Naive thymus-derived CD4-positive, alpha-beta T cell (primary cell): Measurements from ENCODE around the gene MAMLD1. TPM values are rescaled to one million over a fixed set of nuclear protein-coding genes. Genes with fewer than 3 reads are reported as not detected.

Experiments used
- ATAC-seq: fragments of 150-1000 bp; cut with Tn5 transposase; 2 replicates; pipeline ENCODE4 v1.10.0; 2021; ENCODE audit warnings: mild to moderate bottlenecking, moderate library complexity
- CTCF ChIA-PET: fragments of 350-600 bp; sonication (Branson Sonifier 250); formaldehyde crosslinking; loops from one replicate; lab custom pipeline; 2021; ENCODE audit warnings: antibody characterized with exemption; lab: Charles Lee
- POLR2A ChIA-PET: fragments of 350-600 bp; sonication (Branson Sonifier 250); formaldehyde crosslinking; loops from one replicate; lab custom pipeline; 2021; ENCODE audit warnings: antibody characterized with exemption, inconsistent platforms; lab: Charles Lee
- DNase-seq, 9 donors: peaks; one replicate each; pipeline versions ENCODE4 v3.0.0 to v3.0.0-alpha.2; 2020 to 2022; ENCODE audit warnings: mixed read lengths in 1 of 9
- H3K27ac ChIP-seq: one replicate; pipeline ENCODE4 v1.7.0; 2013; ENCODE audit warnings: mild to moderate bottlenecking, low read depth, low read length, moderate library complexity
- H3K27me3 ChIP-seq, 2 donors: one replicate each; pipeline ENCODE4 v1.7.0; 2013; ENCODE audit warnings: low read length in 2 of 2, mild to moderate bottlenecking in 2 of 2, moderate library complexity in 2 of 2; ENCODE audit not compliant: control insufficient read depth in 2 of 2, insufficient read depth in 2 of 2
- H3K36me3 ChIP-seq, 3 experiments: 1 replicate in 2 of 3; 2 replicates in 1 of 3; pipeline ENCODE4 v1.7.0; 2013; ENCODE audit warnings: low read length in 3 of 3, mild to moderate bottlenecking in 3 of 3, moderate library complexity in 1 of 3; ENCODE audit not compliant: insufficient read depth in 3 of 3, control insufficient read depth in 2 of 3
- H3K4me1 ChIP-seq, 2 donors: one replicate each; pipeline ENCODE4 v1.7.0; 2013; ENCODE audit warnings: low read length in 2 of 2, mild to moderate bottlenecking in 2 of 2, moderate library complexity in 1 of 2; ENCODE audit not compliant: control insufficient read depth in 2 of 2, insufficient read depth in 2 of 2
- H3K4me3 ChIP-seq: 2 replicates; pipeline ENCODE4 v1.7.0; 2013; ENCODE audit warnings: mild to moderate bottlenecking, low read length
- H3K9me3 ChIP-seq, 3 experiments: 1 replicate in 2 of 3; 2 replicates in 1 of 3; pipeline ENCODE4 v1.7.0; 2013; ENCODE audit warnings: low read length in 3 of 3; ENCODE audit not compliant: control insufficient read depth in 2 of 3
- H3K27ac Mint-ChIP-seq, 9 donors: one replicate each; pipeline ENCODE4 v1.8.0; 2020 to 2022; ENCODE audit warnings: mixed read lengths in 9 of 9, mild to moderate bottlenecking in 8 of 9, moderate library complexity in 5 of 9, inconsistent platforms in 2 of 9
- H3K27me3 Mint-ChIP-seq, 5 donors: one replicate each; pipeline ENCODE4 v1.8.0; 2021 to 2022; ENCODE audit warnings: mixed read lengths in 5 of 5, mild to moderate bottlenecking in 1 of 5
- H3K36me3 Mint-ChIP-seq, 5 donors: one replicate each; pipeline ENCODE4 v1.8.0; 2020 to 2022; ENCODE audit warnings: mixed read lengths in 5 of 5, mild to moderate bottlenecking in 3 of 5, inconsistent platforms in 1 of 5
- H3K4me1 Mint-ChIP-seq, 7 donors: one replicate each; pipeline ENCODE4 v1.8.0; 2020 to 2022; ENCODE audit warnings: mixed read lengths in 7 of 7, mild to moderate bottlenecking in 3 of 7, inconsistent platforms in 1 of 7
- H3K4me3 Mint-ChIP-seq, 10 donors: one replicate each; pipeline ENCODE4 v1.8.0; 2020 to 2022; ENCODE audit warnings: mild to moderate bottlenecking in 10 of 10, mixed read lengths in 10 of 10, moderate library complexity in 6 of 10, inconsistent platforms in 2 of 10
- H3K9me3 Mint-ChIP-seq, 11 donors: one replicate each; pipeline ENCODE4 v1.8.0; 2020 to 2022; ENCODE audit warnings: mixed read lengths in 11 of 11, mild to moderate bottlenecking in 4 of 11, inconsistent platforms in 1 of 11, moderate library complexity in 1 of 11
- intact Hi-C, 2 donors: fragments of 100-400 bp; cut with micrococcal nuclease; formaldehyde crosslinking; loops; one replicate each; pipeline ENCODE4 v1.15.1; 2023
- polyA plus RNA-seq, 2 donors: library from polyadenylated mRNA; unstranded; fragments of 300-500 nt; fragmentation: Illumina TruSeq; gene quantifications; one replicate each; pipeline ENCODE4 v1.2.3, GENCODE V29; 2021
- total RNA-seq, 6 experiments: library from RNA in 5 of 6; stranded (reverse) in 5 of 6; gene quantifications; 1 replicate in 5 of 6; 2 replicates in 1 of 6; pipeline ENCODE4 v1.2.3 and lab custom pipeline; 2021 to 2026

Gene MAMLD1
- total and polyA plus RNA-seq, 7 experiments from 2014 or later: 0.13 to 8.9 (median 0.36) TPM; not detected in 1

DNA sequence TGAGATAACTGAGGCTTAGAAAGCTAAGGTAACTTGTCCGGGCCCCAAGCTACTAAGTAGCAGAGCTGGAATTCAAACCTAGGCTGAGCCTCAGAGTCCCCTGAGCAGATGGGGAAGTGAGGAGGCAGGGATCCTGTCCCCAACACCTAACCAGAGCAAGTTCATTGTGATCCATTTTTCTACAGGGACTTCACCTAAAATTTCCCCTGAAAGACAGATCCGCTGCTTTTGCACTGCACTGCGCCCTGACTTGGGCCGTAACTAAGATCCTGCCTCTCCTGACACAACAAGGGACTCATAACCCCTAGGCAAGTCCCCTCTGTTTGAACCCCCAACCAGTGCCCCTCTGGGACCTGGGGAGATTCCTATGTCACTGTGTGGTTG, 179.7 kb downstream of the MAMLD1 start:
- H3K4me1 ChIP-seq: peaks cover 9 to 11% of the 10 kb centered on the region in 2 donors
- Mint-ChIP-seq H3K27ac (no peak overlapping the region), H3K36me3 (no peaks in the 10 kb centered on the region), H3K27me3 (no peaks in the 10 kb centered on the region), H3K9me3 (peaks cover 0 to 1% (median 0%) of the 10 kb centered on the region in 11 donors), H3K4me3 (no peak overlapping the region), H3K4me1 (peaks cover under 1 to 25% (median 15%) of the 10 kb centered on the region in 7 donors)
- H3K36me3 ChIP-seq: no peaks in the 10 kb centered on the region
- no peak overlapping the region for H3K27ac ChIP-seq
- DNase-seq: no peak
- CTCF ChIA-PET: interaction anchor here (1.1 kb wide), 1 partner anchor 43 kb away, joined by 3 read pairs; no protein-coding TSS in a partner anchor
- H3K27me3 ChIP-seq: no peaks in the 10 kb centered on the region
- intact Hi-C loops: no loop called here
- H3K4me3 ChIP-seq: no peak overlapping the region
- POLR2A ChIA-PET: interaction anchor here (0.7 kb wide), 1 partner anchor 93 kb away, joined by 3 read pairs; no protein-coding TSS in a partner anchor
- no peaks in the 10 kb centered on the region for H3K9me3 ChIP-seq
- no peak for ATAC-seq

DNA sequence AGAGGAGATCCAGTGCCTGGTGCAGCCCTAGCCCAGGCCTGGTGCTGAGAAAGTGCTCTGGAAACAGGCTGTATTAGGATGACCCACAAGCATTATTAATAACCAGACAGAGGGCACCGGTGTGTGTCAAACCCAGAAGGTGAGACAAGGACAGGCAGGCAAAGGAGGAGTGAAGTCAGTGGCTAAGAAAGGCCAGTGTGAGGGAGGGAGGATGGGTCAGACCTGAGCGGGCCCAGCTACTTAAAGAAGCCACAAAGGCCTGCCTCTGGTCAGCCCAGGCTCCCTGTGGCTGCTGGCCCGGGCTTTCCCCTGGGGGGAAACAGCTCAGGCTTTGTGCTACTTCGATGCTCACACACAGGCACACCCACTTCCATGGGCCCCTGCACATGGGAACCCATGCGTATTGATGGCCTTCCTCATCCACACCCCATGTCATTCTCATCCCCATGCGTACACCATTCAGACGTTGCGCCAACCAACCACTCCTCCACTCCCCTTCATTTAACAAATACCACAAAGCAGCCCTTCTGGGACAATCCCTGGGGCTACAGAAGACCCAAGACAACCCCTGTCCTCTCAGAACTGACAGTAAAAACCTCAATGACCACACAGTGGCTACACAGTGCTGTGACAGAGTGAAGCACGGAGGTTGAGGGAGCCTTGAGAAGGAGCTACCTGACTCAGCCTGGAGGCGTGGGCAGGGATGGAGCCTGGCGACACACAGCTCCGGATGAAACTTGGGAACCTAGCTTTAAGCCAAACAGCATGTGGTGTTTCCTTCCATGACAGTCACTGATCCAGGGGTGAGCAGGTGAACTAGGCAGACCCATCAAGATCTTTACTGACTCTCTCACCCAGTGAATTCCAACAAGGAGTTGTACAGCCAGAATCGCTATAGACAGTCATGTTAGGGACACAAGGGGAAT, 180.4 kb downstream of the MAMLD1 start:
- H3K27me3 ChIP-seq: no peaks in the 10 kb centered on the region
- H3K9me3 Mint-ChIP-seq: peaks cover 0 to 1% (median 0%) of the 10 kb centered on the region in 11 donors
- no peak overlapping the region for H3K4me3 ChIP-seq
- no peaks in the 10 kb centered on the region for H3K9me3 ChIP-seq
- intact Hi-C loops: loop anchor here in 1 of 2 donors (1.0 kb wide), 2 partner anchors 44 to 174 kb away; no protein-coding TSS in a partner anchor
- peak overlapping the region in 3 of 9 donors; percentile 19 to 56 (median 56) for H3K27ac Mint-ChIP-seq
- no peaks in the 10 kb centered on the region for H3K27me3 Mint-ChIP-seq
- ChIA-PET CTCF (interaction anchor here (0.8 to 2.0 kb wide), 5 partner anchors 27 to 907 kb away, joined by 3 to 5 read pairs (median 3); no protein-coding TSS in a partner anchor), POLR2A (interaction anchor here (1.1 to 5.3 kb wide), 2 partner anchors 25 to 31 kb away, joined by 3 to 52 read pairs; partner anchors contain the start of gene MTM1)
- H3K4me1 ChIP-seq: peaks cover 11 to 13% of the 10 kb centered on the region in 2 donors
- H3K4me1 Mint-ChIP-seq: peaks cover 3 to 30% (median 20%) of the 10 kb centered on the region in 7 donors
- H3K36me3 Mint-ChIP-seq: no peaks in the 10 kb centered on the region
- no peak overlapping the region for H3K4me3 Mint-ChIP-seq
- ATAC-seq (no peak), DNase-seq (no peak)
- H3K36me3 ChIP-seq: no peaks in the 10 kb centered on the region
- no peak overlapping the region for H3K27ac ChIP-seq

DNA sequence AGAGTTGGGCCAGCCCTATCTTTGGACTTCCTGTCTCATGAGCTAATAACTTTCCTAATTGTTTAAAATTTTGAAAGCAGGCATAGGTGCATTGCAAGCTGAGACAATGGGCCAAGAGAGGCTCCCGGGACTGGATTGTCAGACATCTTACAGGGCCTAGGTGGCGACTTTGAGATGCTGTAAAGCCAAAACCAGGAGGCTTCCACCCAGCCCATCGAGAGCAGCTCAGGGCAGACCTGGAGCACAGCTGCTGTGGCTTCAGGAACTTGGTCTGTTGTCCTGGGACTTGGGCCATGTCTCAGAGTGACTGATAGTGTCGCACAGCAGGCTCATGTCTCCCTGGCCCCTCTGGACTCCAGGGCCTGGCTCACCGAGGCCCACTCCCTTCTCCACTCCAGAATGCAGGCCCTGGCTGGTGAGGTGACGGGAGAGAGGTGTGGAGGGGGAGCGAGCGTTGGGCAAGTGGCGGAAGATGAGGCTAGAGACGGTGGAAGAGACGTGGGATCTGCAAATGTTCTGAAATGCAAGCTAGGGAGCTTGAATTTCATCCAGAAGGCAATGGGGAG, 181.2 kb downstream of the MAMLD1 start:
- H3K4me1 ChIP-seq: peaks cover 11 to 13% of the 10 kb centered on the region in 2 donors
- no peak overlapping the region for H3K27ac ChIP-seq
- DNase-seq: peak in 1 of 9 donors; percentile 4
- Mint-ChIP-seq H3K4me3 (no peak overlapping the region), H3K27me3 (no peaks in the 10 kb centered on the region), H3K4me1 (peaks cover 8 to 35% (median 24%) of the 10 kb centered on the region in 7 donors), H3K9me3 (peaks cover 0 to 1% (median 0%) of the 10 kb centered on the region in 11 donors), H3K36me3 (no peaks in the 10 kb centered on the region), H3K27ac (peak overlapping the region in 4 of 9 donors; percentile 22 to 70 (median 36))
- no peaks in the 10 kb centered on the region for H3K36me3 ChIP-seq
- ChIA-PET POLR2A (interaction anchor here (1.1 to 5.3 kb wide), 2 partner anchors 25 to 30 kb away, joined by 3 to 52 read pairs; partner anchors contain the start of gene MTM1), CTCF (interaction anchor here (0.6 to 2.0 kb wide), 8 partner anchors 26 to 908 kb away, joined by 3 to 5 read pairs (median 3); no protein-coding TSS in a partner anchor)
- H3K27me3 ChIP-seq: no peaks in the 10 kb centered on the region
- intact Hi-C loops: loop anchor here in 1 of 2 donors (1.0 kb wide), 2 partner anchors 43 to 173 kb away; no protein-coding TSS in a partner anchor
- no peak for ATAC-seq
- H3K4me3 ChIP-seq: no peak overlapping the region
- H3K9me3 ChIP-seq: no peaks in the 10 kb centered on the region

DNA sequence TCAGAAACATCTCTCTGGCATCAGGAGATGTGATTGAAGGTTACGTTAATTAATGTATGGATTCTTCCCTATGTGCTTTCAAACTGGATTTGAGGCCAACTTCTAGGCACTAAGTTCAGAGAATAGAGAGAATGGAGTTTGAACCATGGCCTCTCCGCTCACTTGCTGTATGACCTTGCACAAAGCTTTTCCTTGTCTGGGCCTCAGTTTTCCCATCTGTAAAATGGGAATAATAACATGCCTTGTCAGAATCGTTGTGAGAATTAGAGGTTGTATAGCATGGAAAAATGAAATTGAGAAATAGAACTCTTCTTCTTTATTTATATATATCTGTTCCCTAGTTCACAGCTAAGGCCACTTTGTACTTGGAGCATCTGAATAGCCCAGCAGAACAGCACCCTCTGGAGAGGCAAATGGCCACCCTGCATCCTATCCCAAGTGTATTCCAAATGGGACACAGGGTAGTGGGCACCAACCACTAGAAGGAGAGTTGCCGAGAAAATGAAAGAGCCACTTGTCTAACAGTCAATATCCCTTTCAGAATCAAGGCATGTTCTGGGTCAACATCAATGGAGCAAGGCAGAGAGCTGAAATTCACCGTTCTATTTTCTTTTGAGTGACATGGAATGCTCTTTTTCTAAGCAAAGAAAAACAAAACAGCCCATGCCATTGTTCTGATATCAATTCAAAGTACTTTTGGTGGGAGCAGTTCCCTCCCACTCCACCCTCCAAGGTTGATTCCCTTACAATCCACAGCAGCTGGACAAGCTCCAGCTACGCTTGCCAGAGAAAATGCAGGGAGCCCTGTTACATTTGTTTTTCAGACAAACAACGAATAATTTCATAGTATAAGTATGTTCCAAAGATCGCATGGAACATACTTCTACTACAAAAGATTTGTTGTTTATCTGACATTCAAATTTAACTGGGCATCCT, 182.0 kb downstream of the MAMLD1 start:
- intact Hi-C loops: loop anchor here (1.0 to 5.0 kb wide), 7 partner anchors 42 to 352 kb away; partner anchors contain the start of genes CD99L2 (in 1 of the 2) and MAMLD1 (in 1 of the 2)
- no peak overlapping the region for H3K4me3 ChIP-seq
- H3K27ac Mint-ChIP-seq: peak overlapping the region in 1 of 9 donors; percentile 38
- H3K36me3 ChIP-seq: no peaks in the 10 kb centered on the region
- H3K4me3 Mint-ChIP-seq: no peak overlapping the region
- no peak overlapping the region for H3K27ac ChIP-seq
- no peaks in the 10 kb centered on the region for H3K9me3 ChIP-seq
- peaks cover 11 to 13% of the 10 kb centered on the region in 2 donors for H3K4me1 ChIP-seq
- ChIA-PET POLR2A (interaction anchor here (1.0 to 5.3 kb wide), 2 partner anchors 24 to 42 kb away, joined by 3 to 52 read pairs; partner anchors contain the start of gene MTM1), CTCF (interaction anchor here (0.6 to 2.0 kb wide), 7 partner anchors 25 to 171 kb away, joined by 3 to 6 read pairs (median 4); no protein-coding TSS in a partner anchor)
- peaks cover 0 to 1% (median 0%) of the 10 kb centered on the region in 11 donors for H3K9me3 Mint-ChIP-seq
- peaks cover 10 to 35% (median 24%) of the 10 kb centered on the region in 7 donors for H3K4me1 Mint-ChIP-seq
- no peaks in the 10 kb centered on the region for H3K27me3 ChIP-seq
- ATAC-seq (no peak), DNase-seq (no peak)
- no peaks in the 10 kb centered on the region for H3K36me3 Mint-ChIP-seq
- H3K27me3 Mint-ChIP-seq: no peaks in the 10 kb centered on the region

DNA sequence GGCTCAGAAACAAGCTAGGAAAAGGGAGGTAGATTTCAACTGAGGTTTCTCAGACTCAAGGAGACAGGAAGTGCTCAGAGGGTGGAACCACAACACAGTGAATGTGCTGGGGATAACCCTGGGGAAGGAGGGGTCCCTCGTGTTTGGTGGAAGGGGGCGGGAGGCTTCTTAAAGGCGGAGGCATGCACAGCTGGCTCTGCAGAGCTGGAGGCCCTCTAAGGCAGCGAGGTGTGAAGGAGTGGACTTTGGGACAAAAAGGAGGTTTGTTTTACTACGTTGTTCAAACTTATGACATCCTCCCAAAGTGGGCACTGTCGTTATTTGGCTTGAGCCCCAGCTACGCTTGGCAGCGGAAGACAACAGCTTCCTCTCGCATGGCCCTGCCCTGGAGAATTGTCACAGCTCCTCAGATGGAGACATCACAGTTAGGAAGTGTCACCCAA, 183.6 kb downstream of the MAMLD1 start:
- Mint-ChIP-seq H3K4me3 (peak overlapping the region; percentile 76 to 86 (median 80)), H3K36me3 (no peaks in the 10 kb centered on the region), H3K9me3 (peaks cover 0 to 1% (median 0%) of the 10 kb centered on the region in 11 donors), H3K4me1 (peaks cover 10 to 35% (median 24%) of the 10 kb centered on the region in 7 donors), H3K27me3 (no peaks in the 10 kb centered on the region), H3K27ac (peak overlapping the region; percentile 81 to 96 (median 90))
- ChIA-PET POLR2A (interaction anchor here (1.3 to 5.3 kb wide), 3 partner anchors 22 to 147 kb away, joined by 3 to 52 read pairs (median 10); partner anchors contain the start of genes MTM1 and MTMR1), CTCF (interaction anchor here (0.8 to 1.9 kb wide), 3 partner anchors 10 to 41 kb away, joined by 3 to 6 read pairs (median 4); no protein-coding TSS in a partner anchor)
- no peaks in the 10 kb centered on the region for H3K27me3 ChIP-seq
- peak overlapping the region; percentile 43 for H3K4me3 ChIP-seq
- H3K36me3 ChIP-seq: no peaks in the 10 kb centered on the region
- H3K4me1 ChIP-seq: peaks cover 11 to 13% of the 10 kb centered on the region in 2 donors
- H3K9me3 ChIP-seq: no peaks in the 10 kb centered on the region
- peak in 7 of 9 donors; percentile 50 to 76 (median 66) for DNase-seq
- intact Hi-C loops: loop anchor here (1.0 to 5.0 kb wide), 8 partner anchors 22 to 351 kb away; partner anchors contain the start of genes MTM1 (in 2 of the 2), CD99L2 (in 1 of the 2) and MAMLD1 (in 1 of the 2)
- peak; percentile 89 for ATAC-seq
- peak overlapping the region; percentile 14 for H3K27ac ChIP-seq
